Astrocyte of the cerebellum (primary cell): ENCODE data around the gene BRD3OS.

Experiments used
- DNase-seq: peaks from one replicate; pipeline ENCODE4 v3.0.0-alpha.2; 2011; ENCODE audit warnings: low read depth
- H3K4me3 ChIP-seq: 2 replicates; pipeline ENCODE4 v1.5.1; 2011; ENCODE audit warnings: mild to moderate bottlenecking, low read depth, low read length, moderate library complexity
- in situ Hi-C: cut with HindIII; loops from 2 replicates; pipeline ENCODE4 v1.10.0; 2017; ENCODE audit warnings: low sequenced_read_pairs
- TF ChIP-seq, protein P1 (sequence below): IDR thresholded peaks from 2 replicates; pipeline ENCODE4 v1.5.1; 2012; ENCODE audit warnings: low read length, low read depth, moderate library complexity, mild to moderate bottlenecking; ENCODE audit errors: missing control alignments

Gene BRD3OS

DNA sequence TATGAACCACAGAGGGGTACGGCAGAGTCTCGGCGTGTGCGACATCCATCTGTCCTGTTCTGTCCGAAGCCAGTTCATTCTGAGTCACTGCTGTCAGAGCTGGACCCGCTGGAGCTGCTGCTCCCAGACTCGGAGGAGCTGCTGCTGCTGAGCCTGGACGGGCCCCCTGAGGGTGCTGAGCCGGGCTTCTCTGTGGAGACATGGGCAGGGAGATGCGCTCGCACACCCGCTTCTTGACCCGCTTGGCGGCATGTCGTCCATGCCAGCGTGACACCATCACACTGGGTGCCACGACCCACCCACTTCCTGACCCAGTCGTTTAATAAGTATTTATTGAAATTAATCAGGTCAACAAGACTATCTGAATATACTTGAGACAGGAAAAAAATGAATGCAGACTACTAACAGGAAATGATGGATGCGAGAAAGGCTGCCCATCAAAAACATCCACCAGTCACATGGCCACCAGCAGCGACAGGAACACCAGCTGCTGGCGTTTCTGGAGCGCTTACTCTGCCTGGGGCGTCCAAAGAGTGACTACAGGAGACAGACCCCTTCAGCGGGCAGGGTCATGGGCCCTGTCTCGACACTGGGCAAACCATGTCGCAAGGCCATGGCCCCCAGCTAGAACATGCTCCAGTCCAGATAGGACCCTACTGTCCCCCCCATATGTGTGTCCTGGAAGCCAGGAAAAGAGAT, 8.4 kb downstream of the BRD3OS start:
- TF ChIP-seq, protein P1, sequence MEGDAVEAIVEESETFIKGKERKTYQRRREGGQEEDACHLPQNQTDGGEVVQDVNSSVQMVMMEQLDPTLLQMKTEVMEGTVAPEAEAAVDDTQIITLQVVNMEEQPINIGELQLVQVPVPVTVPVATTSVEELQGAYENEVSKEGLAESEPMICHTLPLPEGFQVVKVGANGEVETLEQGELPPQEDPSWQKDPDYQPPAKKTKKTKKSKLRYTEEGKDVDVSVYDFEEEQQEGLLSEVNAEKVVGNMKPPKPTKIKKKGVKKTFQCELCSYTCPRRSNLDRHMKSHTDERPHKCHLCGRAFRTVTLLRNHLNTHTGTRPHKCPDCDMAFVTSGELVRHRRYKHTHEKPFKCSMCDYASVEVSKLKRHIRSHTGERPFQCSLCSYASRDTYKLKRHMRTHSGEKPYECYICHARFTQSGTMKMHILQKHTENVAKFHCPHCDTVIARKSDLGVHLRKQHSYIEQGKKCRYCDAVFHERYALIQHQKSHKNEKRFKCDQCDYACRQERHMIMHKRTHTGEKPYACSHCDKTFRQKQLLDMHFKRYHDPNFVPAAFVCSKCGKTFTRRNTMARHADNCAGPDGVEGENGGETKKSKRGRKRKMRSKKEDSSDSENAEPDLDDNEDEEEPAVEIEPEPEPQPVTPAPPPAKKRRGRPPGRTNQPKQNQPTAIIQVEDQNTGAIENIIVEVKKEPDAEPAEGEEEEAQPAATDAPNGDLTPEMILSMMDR: no peak
- H3K4me3 ChIP-seq: no peak overlapping the region
- in situ Hi-C loops: no loop called here
- no peak for DNase-seq

DNA sequence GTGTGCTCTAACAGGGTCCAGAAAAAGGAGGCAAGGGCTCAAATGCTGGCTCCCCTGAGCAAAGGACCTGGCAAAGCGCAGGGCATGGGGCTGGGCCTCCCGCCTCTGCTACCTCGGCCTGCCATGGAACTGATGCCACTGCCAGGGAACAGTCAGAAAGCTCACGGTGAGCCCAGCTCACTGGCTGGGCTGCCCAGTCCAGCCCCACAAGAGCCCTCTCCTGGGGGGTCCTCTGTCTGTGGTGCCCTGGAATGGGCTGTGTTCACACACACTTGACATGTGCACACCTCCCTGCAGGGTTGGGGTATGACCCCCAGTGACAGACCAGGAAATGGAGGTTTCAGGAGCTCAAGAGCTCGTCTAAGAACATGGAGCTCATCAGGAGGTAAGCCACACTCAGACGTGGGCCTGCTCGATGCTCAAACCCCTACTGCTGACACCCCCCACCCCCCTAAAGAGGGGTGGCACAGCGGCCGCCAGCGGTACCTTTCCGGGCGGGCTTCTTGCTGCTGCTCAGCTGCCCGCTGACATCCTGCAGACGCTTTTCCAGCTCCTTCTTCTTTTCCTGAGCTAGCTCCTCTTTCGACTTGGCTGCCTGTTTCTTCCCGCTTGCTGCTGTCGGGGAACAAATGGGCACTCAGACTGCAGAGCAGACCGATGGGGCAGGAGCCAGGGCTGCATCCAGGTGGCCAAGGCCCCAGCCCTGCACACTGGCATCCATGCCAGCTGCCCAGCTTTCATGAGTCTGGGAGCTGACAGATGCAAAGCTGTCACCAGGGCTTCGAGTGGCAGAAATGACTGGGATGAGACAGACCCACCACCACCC, 9.1 kb downstream of the BRD3OS start:
- TF ChIP-seq, protein P1: no peak
- no peak overlapping the region for H3K4me3 ChIP-seq
- in situ Hi-C loops: no loop called here
- DNase-seq: no peak

DNA sequence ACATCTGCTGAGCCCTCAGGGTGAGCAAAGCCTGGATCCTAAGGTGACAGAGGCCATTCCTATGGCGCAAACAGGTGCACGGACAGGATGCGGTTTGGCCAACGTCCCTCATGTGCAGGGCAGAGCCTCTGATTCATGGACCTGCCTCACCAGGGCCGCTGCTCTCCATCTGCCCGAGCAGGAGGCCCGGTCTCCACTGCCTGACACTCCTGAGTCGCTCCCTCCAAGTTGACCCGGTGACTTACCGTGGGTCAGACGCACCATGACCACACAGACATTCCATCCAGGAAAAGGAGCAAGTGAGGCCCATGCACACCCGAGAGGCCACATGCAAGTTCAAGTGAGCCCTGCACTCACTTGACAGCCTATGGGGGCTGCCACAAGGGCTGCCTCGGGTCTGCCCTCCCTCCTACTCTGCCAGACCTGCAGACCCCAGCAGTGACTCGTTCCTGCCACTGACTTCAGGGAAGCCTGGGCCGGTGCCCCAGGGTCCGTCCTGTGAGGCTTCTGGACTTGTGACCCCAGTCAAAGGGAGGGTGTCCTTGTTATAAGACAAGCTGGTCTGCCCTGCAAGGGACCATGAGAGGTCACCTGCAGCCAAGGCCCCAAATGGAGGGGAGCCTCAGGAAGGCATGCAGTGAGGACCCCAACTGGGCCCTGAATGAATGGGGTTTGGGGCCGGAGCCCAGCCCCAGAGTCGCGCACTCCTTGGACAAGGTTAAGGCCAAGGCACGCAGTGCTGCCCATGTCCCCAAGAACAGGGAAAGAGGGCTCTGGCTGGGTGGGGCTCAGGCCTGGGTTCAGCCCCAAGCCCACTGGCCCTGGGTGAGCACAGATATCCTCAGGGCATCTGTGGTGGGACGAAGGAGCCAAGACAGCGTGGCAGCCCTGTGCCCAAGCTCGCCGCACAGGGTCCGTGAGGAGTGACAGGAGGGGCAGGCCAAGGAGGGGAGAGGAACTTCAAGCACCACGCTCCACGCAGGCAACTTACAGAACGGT, 10.1 kb downstream of the BRD3OS start:
- no peak for DNase-seq
- no peak overlapping the region for H3K4me3 ChIP-seq
- in situ Hi-C loops: no loop called here
- TF ChIP-seq, protein P1: no peak

DNA sequence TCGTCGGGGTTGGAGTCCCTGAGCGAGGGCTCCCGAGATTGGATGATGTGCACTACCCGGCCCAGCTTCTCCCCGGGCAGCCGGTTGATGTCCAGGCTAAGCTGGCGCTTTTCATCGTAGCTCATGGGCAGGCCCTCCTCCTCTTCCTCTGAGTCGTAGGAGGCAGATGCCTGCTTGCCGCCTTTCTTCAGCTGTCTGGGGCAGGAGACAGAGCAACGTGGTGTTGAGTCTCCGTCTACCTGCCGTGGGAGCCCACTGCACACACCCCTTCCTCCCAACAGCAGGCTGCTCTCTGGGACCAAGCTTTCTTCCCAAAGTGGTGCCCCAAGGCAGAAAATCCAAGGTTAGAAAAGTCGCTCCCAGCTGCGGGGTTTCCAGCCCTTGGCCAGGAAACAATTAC, 10.8 kb downstream of the BRD3OS start:
- H3K4me3 ChIP-seq: no peak overlapping the region
- TF ChIP-seq, protein P1: no peak
- in situ Hi-C loops: no loop called here
- DNase-seq: no peak

DNA sequence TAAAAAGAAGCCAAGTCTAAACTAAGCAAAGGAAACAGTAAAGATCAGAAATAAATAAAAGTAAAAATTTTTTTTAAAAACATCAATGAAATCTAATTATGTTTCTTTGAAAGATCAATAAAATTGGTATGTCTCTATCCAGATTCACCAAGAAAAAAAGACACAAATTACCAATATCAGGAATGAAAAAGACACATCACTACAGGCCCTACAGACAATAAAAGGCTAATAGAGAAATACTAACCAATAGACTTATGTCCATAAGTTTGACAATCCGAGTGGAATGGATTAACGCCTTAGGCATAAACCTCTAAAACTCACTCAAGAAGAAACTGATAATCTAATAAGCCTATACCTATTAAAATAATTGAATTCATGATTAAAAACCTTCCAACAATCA, 12.4 kb downstream of the BRD3OS start:
- TF ChIP-seq, protein P1: no peak
- no peak for DNase-seq
- no peak overlapping the region for H3K4me3 ChIP-seq
- in situ Hi-C loops: no loop called here
